Right ventricle myocardium superior (tissue), 1 donor: ENCODE measurements around the gene ZNF436. TPM values are rescaled to one million over a fixed set of nuclear protein-coding genes. Genes with fewer than 3 reads are reported as not detected.

Experiments
- ATAC-seq: fragments of 200-7000 bp; cut with Tn5 transposase; one replicate; pipeline ENCODE4 v1.9.1; 2020; ENCODE audit warnings: mild to moderate bottlenecking; ENCODE audit not compliant: poor library complexity
- DNase-seq: peaks from one replicate; pipeline ENCODE4 v3.0.0-alpha.2; 2020
- intact Hi-C: fragments of 100-400 bp; cut with DNase I; formaldehyde crosslinking; loops from one replicate; pipeline ENCODE4 v1.11.2; 2022
- total RNA-seq: library from RNA; stranded (reverse); fragmentation: NEBNext Ultra II Directional; extraction: Animal tissue kit (Norgen Biotek cat#: 25700); gene quantifications from one replicate; pipeline ENCODE4 v1.2.1, GENCODE V29; 2021
- donor health status: DM: no; HTN: yes; CAD: no; lungs with severe emphysema.

ZNF436 gene
- total RNA-seq, 1 donor from 2014 or later: 11.4 TPM

GRCh38 chr1:23370709-23371584 lies 1.3 kb upstream of the ZNF436 start:
- intact Hi-C loops: no loop called here
- DNase-seq (no peak), ATAC-seq (no peak)

GRCh38 chr1:23370330-23370708 lies 683 bp upstream of the ZNF436 start:
- no peak for ATAC-seq
- intact Hi-C loops: no loop called here
- DNase-seq: no peak

- intact Hi-C loops: loop anchor here (2.0 to 5.0 kb wide), 2 partner anchors 24 to 34 kb away; partner anchors contain the start of gene HNRNPR
- DNase-seq (peak; percentile 96), ATAC-seq (peak; percentile 92)
Observed at GRCh38 chr1:23368562-23369334, 888 bp downstream of the ZNF436 start.

GRCh38 chr1:23367791-23368561 lies 1.7 kb downstream of the ZNF436 start:
- intact Hi-C loops: loop anchor here (2.0 to 5.0 kb wide), 2 partner anchors 23 to 34 kb away; partner anchors contain the start of gene HNRNPR
- ATAC-seq (peak; percentile 94), DNase-seq (peak; percentile 99)

- ATAC-seq (no peak), DNase-seq (no peak)
- intact Hi-C loops: loop anchor here (5.0 kb wide), 1 partner anchor 35 kb away; no protein-coding TSS in a partner anchor
Observed at GRCh38 chr1:23367451-23367790, 2.2 kb downstream of the ZNF436 start.

GRCh38 chr1:23366598-23366997 lies 3.0 kb downstream of the ZNF436 start:
- no peak for DNase-seq
- intact Hi-C loops: loop anchor here (5.0 kb wide), 1 partner anchor 36 kb away; no protein-coding TSS in a partner anchor
- ATAC-seq: no peak

GRCh38 chr1:23366146-23366545 lies 3.5 kb downstream of the ZNF436 start:
- intact Hi-C loops: loop anchor here (5.0 kb wide), 1 partner anchor 36 kb away; no protein-coding TSS in a partner anchor
- no peak for ATAC-seq
- DNase-seq: no peak

- ATAC-seq (no peak), DNase-seq (no peak)
- intact Hi-C loops: no loop called here
Observed at GRCh38 chr1:23362218-23362713, 7.4 kb downstream of the ZNF436 start.

- no peak for ATAC-seq
- intact Hi-C loops: no loop called here
- DNase-seq: no peak
Observed at GRCh38 chr1:23358310-23358875, 11.2 kb downstream of the ZNF436 start.

GRCh38 chr1:23357138-23357908 lies 12.3 kb downstream of the ZNF436 start:
- intact Hi-C loops: no loop called here
- DNase-seq (no peak), ATAC-seq (peak; percentile 41)

GRCh38 chr1:23356471-23357137 lies 13.0 kb downstream of the ZNF436 start:
- intact Hi-C loops: no loop called here
- no peak for DNase-seq
- no peak for ATAC-seq

GRCh38 chr1:23354245-23354644 lies 15.4 kb downstream of the ZNF436 start:
- no peak for ATAC-seq
- intact Hi-C loops: no loop called here
- DNase-seq: no peak

GRCh38 chr1:23352096-23352695 lies 17.4 kb downstream of the ZNF436 start:
- intact Hi-C loops: no loop called here
- ATAC-seq (no peak), DNase-seq (no peak)

GRCh38 chr1:23345920-23346319 lies 23.7 kb downstream of the ZNF436 start:
- ATAC-seq (no peak), DNase-seq (no peak)
- intact Hi-C loops: loop anchor here (2.0 kb wide), 1 partner anchor 23 kb away; the partner anchor contains the start of gene ZNF436

- DNase-seq (no peak), ATAC-seq (peak; percentile 0)
- intact Hi-C loops: loop anchor here (2.0 kb wide), 1 partner anchor 24 kb away; the partner anchor contains the start of gene ZNF436
Observed at GRCh38 chr1:23344987-23345472, 24.6 kb downstream of the ZNF436 start.
